Activated T-helper 2 cell treated with anti-CD3 and anti-CD28 coated beads, Interferon-gamma antibody, Interleukin-2, Interleukin-4, amounts not matched to agents 10 μg/mL and 5 μg/mL and 100 μg/mL, durations not matched to agents 14 hours and 24 hours and 36 hours (primary cell): ENCODE data around the gene ATXN10. TPM values are rescaled to one million over a fixed set of nuclear protein-coding genes. Genes with fewer than 3 reads are reported as not detected.

Experiments
- DNase-seq: peaks from one replicate; pipeline ENCODE4 v3.0.0; 2021; ENCODE audit warnings: low spot score
- H3K27ac Mint-ChIP-seq: one replicate; pipeline ENCODE4 v1.8.0; 2021; ENCODE audit warnings: mixed read lengths
- H3K27me3 Mint-ChIP-seq: one replicate; pipeline ENCODE4 v1.8.0; 2021; ENCODE audit warnings: low read depth, mixed read lengths
- H3K36me3 Mint-ChIP-seq: one replicate; pipeline ENCODE4 v1.8.0; 2021; ENCODE audit warnings: low read depth, mixed read lengths
- H3K4me1 Mint-ChIP-seq: one replicate; pipeline ENCODE4 v1.8.0; 2021; ENCODE audit warnings: low read depth, mixed read lengths
- H3K4me3 Mint-ChIP-seq: one replicate; pipeline ENCODE4 v1.8.0; 2021; ENCODE audit warnings: low read depth, mild to moderate bottlenecking, moderate library complexity, mixed read lengths
- H3K9me3 Mint-ChIP-seq: one replicate; pipeline ENCODE4 v1.8.0; 2021; ENCODE audit warnings: mixed read lengths
- intact Hi-C: fragments of 100-400 bp; cut with micrococcal nuclease; formaldehyde crosslinking; loops from one replicate; pipeline ENCODE4 v1.15.1; 2023
- total RNA-seq: library from RNA; stranded (reverse); gene quantifications from 2 replicates; pipeline ENCODE4 v1.2.3, GENCODE V29; 2022

The ATXN10 gene
- total RNA-seq, 1 donor from 2014 or later = 123 TPM

- no peaks in the 10 kb centered on the region for H3K9me3 Mint-ChIP-seq
- H3K27me3 Mint-ChIP-seq = no peaks in the 10 kb centered on the region
- H3K36me3 Mint-ChIP-seq = peaks cover 6% of the 10 kb centered on the region
- H3K4me3 Mint-ChIP-seq = no peak overlapping the region
- H3K4me1 Mint-ChIP-seq = no peaks in the 10 kb centered on the region
- no peak for DNase-seq
- H3K27ac Mint-ChIP-seq = no peak overlapping the region
- intact Hi-C loops = no loop called here
These were observed 146.9 kb downstream of the ATXN10 start for GRCh38 chr22:45818424-45819085.

- no peaks in the 10 kb centered on the region for H3K9me3 Mint-ChIP-seq
- peaks cover 10% of the 10 kb centered on the region for H3K36me3 Mint-ChIP-seq
- DNase-seq = no peak
- intact Hi-C loops = no loop called here
- no peaks in the 10 kb centered on the region for H3K4me1 Mint-ChIP-seq
- H3K27ac Mint-ChIP-seq = no peak overlapping the region
- no peak overlapping the region for H3K4me3 Mint-ChIP-seq
- no peaks in the 10 kb centered on the region for H3K27me3 Mint-ChIP-seq
These were observed 147.7 kb downstream of the ATXN10 start for GRCh38 chr22:45819305-45819704.

- peaks cover 15% of the 10 kb centered on the region for H3K36me3 Mint-ChIP-seq
- no peak for DNase-seq
- no peaks in the 10 kb centered on the region for H3K9me3 Mint-ChIP-seq
- intact Hi-C loops = no loop called here
- H3K27ac Mint-ChIP-seq = no peak overlapping the region
- H3K27me3 Mint-ChIP-seq = no peaks in the 10 kb centered on the region
- H3K4me3 Mint-ChIP-seq = no peak overlapping the region
- no peaks in the 10 kb centered on the region for H3K4me1 Mint-ChIP-seq
These were observed 151.7 kb downstream of the ATXN10 start for GRCh38 chr22:45823336-45823735.

- Mint-ChIP-seq H3K9me3 (no peaks in the 10 kb centered on the region), H3K4me3 (no peak overlapping the region), H3K27ac (no peak overlapping the region), H3K4me1 (no peaks in the 10 kb centered on the region), H3K36me3 (peaks cover 15% of the 10 kb centered on the region), H3K27me3 (no peaks in the 10 kb centered on the region)
- DNase-seq = no peak
- intact Hi-C loops = no loop called here
These were observed 154.9 kb downstream of the ATXN10 start for GRCh38 chr22:45826520-45826919.

GRCh38 chr22:45828841-45829240 is 157.2 kb downstream of the ATXN10 start:
- peaks cover 15% of the 10 kb centered on the region for H3K36me3 Mint-ChIP-seq
- intact Hi-C loops = no loop called here
- no peak overlapping the region for H3K27ac Mint-ChIP-seq
- H3K27me3 Mint-ChIP-seq = no peaks in the 10 kb centered on the region
- H3K4me3 Mint-ChIP-seq = no peak overlapping the region
- no peaks in the 10 kb centered on the region for H3K4me1 Mint-ChIP-seq
- no peak for DNase-seq
- no peaks in the 10 kb centered on the region for H3K9me3 Mint-ChIP-seq

GRCh38 chr22:45830531-45831245 is 159.1 kb downstream of the ATXN10 start:
- no peak for DNase-seq
- no peaks in the 10 kb centered on the region for H3K4me1 Mint-ChIP-seq
- no peaks in the 10 kb centered on the region for H3K27me3 Mint-ChIP-seq
- intact Hi-C loops = no loop called here
- no peak overlapping the region for H3K27ac Mint-ChIP-seq
- no peak overlapping the region for H3K4me3 Mint-ChIP-seq
- H3K9me3 Mint-ChIP-seq = no peaks in the 10 kb centered on the region
- H3K36me3 Mint-ChIP-seq = peaks cover 6% of the 10 kb centered on the region

GRCh38 chr22:45831394-45831793 is 159.8 kb downstream of the ATXN10 start:
- Mint-ChIP-seq H3K9me3 (no peaks in the 10 kb centered on the region), H3K4me3 (no peak overlapping the region), H3K27ac (no peak overlapping the region), H3K36me3 (no peaks in the 10 kb centered on the region), H3K4me1 (no peaks in the 10 kb centered on the region), H3K27me3 (no peaks in the 10 kb centered on the region)
- DNase-seq = no peak
- intact Hi-C loops = no loop called here

- Mint-ChIP-seq H3K36me3 (no peaks in the 10 kb centered on the region), H3K27me3 (no peaks in the 10 kb centered on the region), H3K4me3 (no peak overlapping the region), H3K27ac (no peak overlapping the region), H3K9me3 (no peaks in the 10 kb centered on the region), H3K4me1 (no peaks in the 10 kb centered on the region)
- intact Hi-C loops = no loop called here
- DNase-seq = no peak
These were observed 160.5 kb downstream of the ATXN10 start for GRCh38 chr22:45832180-45832579.

- Mint-ChIP-seq H3K27me3 (no peaks in the 10 kb centered on the region), H3K27ac (no peak overlapping the region), H3K4me3 (no peak overlapping the region)
These were observed 161.4 kb downstream of the ATXN10 start for GRCh38 chr22:45832959-45833580.

GRCh38 chr22:45833613-45834012 is 162.0 kb downstream of the ATXN10 start:
- Mint-ChIP-seq H3K27ac (no peak overlapping the region), H3K4me1 (no peaks in the 10 kb centered on the region), H3K9me3 (no peaks in the 10 kb centered on the region), H3K27me3 (no peaks in the 10 kb centered on the region), H3K36me3 (no peaks in the 10 kb centered on the region), H3K4me3 (no peak overlapping the region)
- intact Hi-C loops = no loop called here
- DNase-seq = no peak

More at GRCh38 chr22:45832959-45833580, 161.4 kb downstream of the ATXN10 start:
- H3K9me3 Mint-ChIP-seq = no peaks in the 10 kb centered on the region
- no peak for DNase-seq
- no peaks in the 10 kb centered on the region for H3K4me1 Mint-ChIP-seq
- intact Hi-C loops = no loop called here
- H3K36me3 Mint-ChIP-seq = no peaks in the 10 kb centered on the region

GRCh38 chr22:45834241-45834640 is 162.6 kb downstream of the ATXN10 start:
- no peaks in the 10 kb centered on the region for H3K9me3 Mint-ChIP-seq

GRCh38 chr22:45834795-45835194 is 163.2 kb downstream of the ATXN10 start:
- Mint-ChIP-seq H3K27ac (no peak overlapping the region), H3K4me3 (no peak overlapping the region), H3K36me3 (no peaks in the 10 kb centered on the region), H3K27me3 (no peaks in the 10 kb centered on the region), H3K4me1 (no peaks in the 10 kb centered on the region), H3K9me3 (no peaks in the 10 kb centered on the region)
- DNase-seq = no peak
- intact Hi-C loops = no loop called here

More at GRCh38 chr22:45834241-45834640, 162.6 kb downstream of the ATXN10 start:
- Mint-ChIP-seq H3K36me3 (no peaks in the 10 kb centered on the region), H3K4me3 (no peak overlapping the region), H3K4me1 (no peaks in the 10 kb centered on the region), H3K27ac (no peak overlapping the region), H3K27me3 (no peaks in the 10 kb centered on the region)
- no peak for DNase-seq
- intact Hi-C loops = no loop called here
